ENCODE measurements around the gene C1QTNF4.

DNA sequence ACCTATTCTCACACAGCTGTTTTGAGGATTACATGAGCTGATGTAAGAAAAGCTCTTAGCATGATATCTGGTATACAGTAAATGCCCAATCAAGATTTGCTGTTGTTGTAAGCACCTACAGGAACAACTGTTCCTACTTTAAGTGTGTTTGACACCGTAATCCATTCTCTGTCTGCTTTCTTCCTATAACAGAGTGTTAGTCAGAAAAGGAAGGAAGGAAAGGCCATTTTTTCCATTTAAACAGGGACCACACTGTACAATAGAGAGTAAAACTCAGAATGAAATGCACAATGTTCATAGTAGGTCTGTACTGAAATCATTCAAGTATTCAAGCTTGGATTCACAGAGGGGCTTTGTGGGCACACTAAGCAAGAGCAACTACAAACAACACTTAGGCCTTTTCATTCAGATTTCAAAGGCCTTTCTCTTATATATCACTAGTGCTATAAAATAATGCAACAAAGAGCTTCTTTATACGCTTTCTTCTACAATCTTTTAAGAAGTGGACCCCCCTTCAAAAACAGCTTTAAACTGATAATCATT is 26.7 kb upstream of the C1QTNF4 start:
- TF ChIP-seq, protein P1, sequence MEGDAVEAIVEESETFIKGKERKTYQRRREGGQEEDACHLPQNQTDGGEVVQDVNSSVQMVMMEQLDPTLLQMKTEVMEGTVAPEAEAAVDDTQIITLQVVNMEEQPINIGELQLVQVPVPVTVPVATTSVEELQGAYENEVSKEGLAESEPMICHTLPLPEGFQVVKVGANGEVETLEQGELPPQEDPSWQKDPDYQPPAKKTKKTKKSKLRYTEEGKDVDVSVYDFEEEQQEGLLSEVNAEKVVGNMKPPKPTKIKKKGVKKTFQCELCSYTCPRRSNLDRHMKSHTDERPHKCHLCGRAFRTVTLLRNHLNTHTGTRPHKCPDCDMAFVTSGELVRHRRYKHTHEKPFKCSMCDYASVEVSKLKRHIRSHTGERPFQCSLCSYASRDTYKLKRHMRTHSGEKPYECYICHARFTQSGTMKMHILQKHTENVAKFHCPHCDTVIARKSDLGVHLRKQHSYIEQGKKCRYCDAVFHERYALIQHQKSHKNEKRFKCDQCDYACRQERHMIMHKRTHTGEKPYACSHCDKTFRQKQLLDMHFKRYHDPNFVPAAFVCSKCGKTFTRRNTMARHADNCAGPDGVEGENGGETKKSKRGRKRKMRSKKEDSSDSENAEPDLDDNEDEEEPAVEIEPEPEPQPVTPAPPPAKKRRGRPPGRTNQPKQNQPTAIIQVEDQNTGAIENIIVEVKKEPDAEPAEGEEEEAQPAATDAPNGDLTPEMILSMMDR (conservative IDR thresholded peaks at IDR 0.05): no peak
- TF ChIP-seq ZFX (IDR thresholded peaks at IDR 0.05): no peak
